Pancreas (tissue), 10 donors: ENCODE measurements around the gene NDUFA5. TPM values are rescaled to one million over a fixed set of nuclear protein-coding genes. Genes with fewer than 3 reads are reported as not detected.

Experiments
- ATAC-seq, 4 donors: fragments of 200-7000 bp; cut with Tn5 transposase; one replicate each; pipeline versions ENCODE4 v1.8.0 to v1.9.1; 2020; ENCODE audit warnings: mild to moderate bottlenecking in 4 of 4, moderate library complexity in 4 of 4
- DNase-seq, 6 donors: peaks; one replicate each; pipeline ENCODE4 v3.0.0-alpha.2; 2020
- FAIRE-seq: peaks from 2 replicates; lab custom pipeline; 2012; peaks lifted over from hg19 to GRCh38; lab: Jason Lieb, UNC
- H3K27ac ChIP-seq, 4 donors: fragments of 200-600 bp; sonication (generic); 1 replicate in 3 of 4; 2 replicates in 1 of 4; pipeline versions ENCODE4 v1.5.0 to v1.8.0; 2020
- H3K27me3 ChIP-seq, 4 donors: fragments of 200-600 bp; one replicate each; pipeline ENCODE4 v1.8.0; 2021
- H3K36me3 ChIP-seq, 3 donors: fragments of 200-600 bp; sonication (generic) in 1 of 3; one replicate each; pipeline versions ENCODE4 v1.5.0 to v1.8.0; 2020 to 2021
- H3K4me1 ChIP-seq, 3 donors: fragments of 200-600 bp; one replicate each; pipeline ENCODE4 v1.8.0; 2021
- H3K4me3 ChIP-seq, 4 donors: fragments of 200-600 bp; sonication (generic) in 2 of 4; one replicate each; pipeline versions ENCODE4 v1.5.0 to v1.8.0; 2020 to 2021
- H3K9me3 ChIP-seq, 4 donors: fragments of 200-600 bp; one replicate each; pipeline ENCODE4 v1.8.0; 2021
- CTCF ChIP-seq, 4 donors: fragments of 200-600 bp; sonication (generic) in 3 of 4; IDR thresholded peaks; one replicate each; pipeline versions ENCODE4 v1.5.0 to v1.8.0; 2021; ENCODE audit warnings: antibody characterized with exemption in 4 of 4
- WGBS, 2 donors: extraction: QIAGEN DNeasy Blood & Tissue Kit; methylation state at CpG; one replicate each; pipeline ENCODE4 v1.1.7; 2013; 5-methylcytosine and 5-hydroxymethylcytosine counted together
- intact Hi-C, 3 donors: fragments of 100-400 bp; cut with DNase I; formaldehyde crosslinking; loops; one replicate each; pipeline versions ENCODE4 v1.11.1 to v1.14.2; 2022
- polyA plus RNA-seq, 2 donors: library from polyadenylated mRNA; stranded (reverse); fragments of 200-250 nt; gene quantifications; one replicate each; pipeline ENCODE4 v1.2.3, GENCODE V29; 2013
- total RNA-seq, 6 donors: library from RNA; stranded (reverse); fragmentation: NEBNext Ultra II Directional in 4 of 6; extraction: Animal tissue kit (Norgen Biotek cat#: 25700) in 4 of 6; gene quantifications; one replicate each; pipeline versions ENCODE4 v1.2.1 to v1.2.4, GENCODE V29; 2021 to 2023
- donor health status: healthy with polysubstance abuse.
- donor health status: DM: no; HTN: no; CAD: no; lungs with moderate emphysema.
- donor health status: DM: no; HTN: no; CAD: no.
- donor health status: control.
- donor health status: control.
- donor health status: Bipolar disorder and iron deficiency.
- donor health status: DM: yes; HTN: yes; CAD: no.
- donor health status: DM: no; HTN: no; CAD: no.
- donor health status: DM: no; HTN: no; CAD: no.
- donor health status: DM: yes; HTN: yes; CAD: no.

NDUFA5 gene
- total and polyA plus RNA-seq, 8 donors: 19.4 to 83.5 (median 37.3) TPM

DNA sequence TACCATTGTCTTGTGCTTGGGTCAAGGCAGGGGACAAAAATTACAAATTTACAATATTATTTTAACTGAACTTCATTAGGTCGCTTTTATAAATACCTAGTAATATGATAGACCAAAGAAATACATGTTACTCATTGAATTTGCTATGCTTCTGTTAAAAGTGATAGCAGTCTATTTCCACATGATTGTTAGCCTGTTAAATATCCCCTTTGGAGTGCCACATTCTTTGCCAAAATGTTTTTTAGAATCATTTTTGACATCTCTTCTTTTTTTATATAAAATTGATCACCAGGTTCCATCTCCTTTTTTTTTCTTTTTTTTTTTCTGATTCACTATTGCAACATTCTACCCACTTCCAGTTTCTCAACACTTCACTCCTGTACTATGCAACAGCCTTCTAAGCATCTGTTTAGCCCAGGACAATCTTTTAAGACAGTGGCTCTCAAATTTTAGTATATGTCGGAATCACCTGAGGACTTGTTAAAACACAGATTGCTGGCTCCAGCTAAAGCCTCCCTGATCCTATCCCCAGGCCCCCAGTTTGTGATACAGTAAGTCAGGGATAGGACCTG, 16.4 kb upstream of the NDUFA5 start:
- intact Hi-C loops: no loop called here
- no peak for TF ChIP-seq CTCF (IDR thresholded peaks at IDR 0.05)

DNA sequence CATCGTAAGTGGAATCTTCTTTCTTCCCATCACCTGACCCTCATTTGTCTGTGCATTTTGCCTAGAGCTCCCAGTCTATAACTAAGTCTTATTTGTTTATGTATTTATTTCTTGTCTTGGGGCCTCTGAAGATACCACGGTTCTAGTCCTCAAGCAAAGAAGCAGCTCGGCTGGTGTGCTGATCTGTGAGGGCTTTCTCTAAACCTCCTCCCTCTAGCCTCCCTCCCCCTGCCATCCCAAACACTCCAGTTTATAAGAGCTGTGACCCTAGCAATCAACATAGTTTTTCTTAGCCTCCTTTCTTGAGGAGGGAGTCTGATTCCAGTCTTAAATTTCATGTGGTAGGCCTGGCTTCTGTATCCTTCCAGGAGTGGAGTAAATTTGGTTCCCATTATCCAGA, 15.7 kb upstream of the NDUFA5 start:
- no peaks in the 10 kb centered on the region for H3K4me1 ChIP-seq
- ATAC-seq (no peak), FAIRE-seq (no peak), DNase-seq (no peak)
- H3K27me3 ChIP-seq: no peaks in the 10 kb centered on the region
- no peaks in the 10 kb centered on the region for H3K36me3 ChIP-seq
- intact Hi-C loops: no loop called here
- WGBS, 2 donors: 70 to 84% methylated on average over 3 of the region's 3 CpGs
- H3K4me3 ChIP-seq: no peak overlapping the region
- no peaks in the 10 kb centered on the region for H3K9me3 ChIP-seq
- no peak overlapping the region for H3K27ac ChIP-seq
- TF ChIP-seq CTCF (IDR thresholded peaks at IDR 0.05): no peak

More for the DNA sequence above, 16.4 kb upstream of the NDUFA5 start:
- H3K9me3 ChIP-seq: no peaks in the 10 kb centered on the region
- ATAC-seq: no peak
- 73 to 86% methylated on average over 2 of the region's 2 CpGs for WGBS, 2 donors
- H3K36me3 ChIP-seq: no peaks in the 10 kb centered on the region
- FAIRE-seq: no peak
- H3K4me1 ChIP-seq: no peaks in the 10 kb centered on the region
- DNase-seq: no peak
- H3K4me3 ChIP-seq: no peak overlapping the region
- no peak overlapping the region for H3K27ac ChIP-seq
- H3K27me3 ChIP-seq: no peaks in the 10 kb centered on the region

- FAIRE-seq (no peak), ATAC-seq (no peak), DNase-seq (no peak)
- Histone ChIP-seq H3K27ac (no peak overlapping the region), H3K4me1 (no peaks in the 10 kb centered on the region), H3K4me3 (no peak overlapping the region), H3K9me3 (no peaks in the 10 kb centered on the region), H3K27me3 (no peaks in the 10 kb centered on the region), H3K36me3 (no peaks in the 10 kb centered on the region)
- intact Hi-C loops: no loop called here
- 74 to 96% methylated on average over 1 of the region's 1 CpG for WGBS, 2 donors
- TF ChIP-seq CTCF (IDR thresholded peaks at IDR 0.05): no peak
These were observed 14.1 kb upstream of the NDUFA5 start for GRCh38 chr7:123571684-123572083.

DNA sequence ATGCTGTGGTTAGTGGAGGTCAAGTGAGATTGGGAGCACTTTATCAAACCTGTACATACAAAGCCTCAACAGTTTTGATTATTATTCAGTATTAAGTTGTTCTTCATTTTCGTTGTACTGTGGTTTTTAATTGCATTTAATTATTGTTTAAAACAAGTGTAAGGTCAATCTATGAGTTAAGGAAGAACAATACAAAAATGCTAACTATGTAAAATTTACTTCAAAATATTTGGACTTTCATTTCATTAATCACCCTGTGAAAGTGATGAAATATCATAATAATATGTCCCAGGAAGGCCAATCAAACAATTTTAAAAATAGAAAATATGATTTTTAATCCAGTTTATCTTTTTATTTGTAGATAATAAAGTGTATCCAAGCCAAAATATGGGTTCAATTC, 13.6 kb upstream of the NDUFA5 start:
- H3K36me3 ChIP-seq: no peaks in the 10 kb centered on the region
- no peak for FAIRE-seq
- H3K9me3 ChIP-seq: no peaks in the 10 kb centered on the region
- H3K4me3 ChIP-seq: no peak overlapping the region
- TF ChIP-seq CTCF (IDR thresholded peaks at IDR 0.05): no peak
- no peak overlapping the region for H3K27ac ChIP-seq
- intact Hi-C loops: no loop called here
- WGBS, 2 donors: 29 to 43% methylated on average over 1 of the region's 1 CpG
- H3K27me3 ChIP-seq: no peaks in the 10 kb centered on the region
- no peak for ATAC-seq
- no peaks in the 10 kb centered on the region for H3K4me1 ChIP-seq
- DNase-seq: no peak

- FAIRE-seq (no peak), ATAC-seq (no peak), DNase-seq (no peak)
- Histone ChIP-seq H3K4me3 (no peak overlapping the region), H3K9me3 (no peaks in the 10 kb centered on the region), H3K4me1 (no peaks in the 10 kb centered on the region), H3K27me3 (no peaks in the 10 kb centered on the region), H3K36me3 (no peaks in the 10 kb centered on the region), H3K27ac (no peak overlapping the region)
- 63 to 78% methylated on average over 4 of the region's 4 CpGs for WGBS, 2 donors
- intact Hi-C loops: no loop called here
- TF ChIP-seq CTCF (IDR thresholded peaks at IDR 0.05): no peak
These were observed 13.0 kb upstream of the NDUFA5 start for GRCh38 chr7:123570390-123571182.
